Stimulated activated CD4-positive, alpha-beta T cell treated with anti-CD3 and anti-CD28 coated beads, Interleukin-2, amount 100 ng/mL, for 24 hours (primary cell): ENCODE data around the gene RPL23.
A peak's percentile ranks its signal among the peaks of the same experiment; 100 is the strongest.

Source experiments
- DNase-seq, 2 donors: peaks; one replicate each; pipeline ENCODE4 v3.0.0-alpha.2; 2020

Gene RPL23

DNA sequence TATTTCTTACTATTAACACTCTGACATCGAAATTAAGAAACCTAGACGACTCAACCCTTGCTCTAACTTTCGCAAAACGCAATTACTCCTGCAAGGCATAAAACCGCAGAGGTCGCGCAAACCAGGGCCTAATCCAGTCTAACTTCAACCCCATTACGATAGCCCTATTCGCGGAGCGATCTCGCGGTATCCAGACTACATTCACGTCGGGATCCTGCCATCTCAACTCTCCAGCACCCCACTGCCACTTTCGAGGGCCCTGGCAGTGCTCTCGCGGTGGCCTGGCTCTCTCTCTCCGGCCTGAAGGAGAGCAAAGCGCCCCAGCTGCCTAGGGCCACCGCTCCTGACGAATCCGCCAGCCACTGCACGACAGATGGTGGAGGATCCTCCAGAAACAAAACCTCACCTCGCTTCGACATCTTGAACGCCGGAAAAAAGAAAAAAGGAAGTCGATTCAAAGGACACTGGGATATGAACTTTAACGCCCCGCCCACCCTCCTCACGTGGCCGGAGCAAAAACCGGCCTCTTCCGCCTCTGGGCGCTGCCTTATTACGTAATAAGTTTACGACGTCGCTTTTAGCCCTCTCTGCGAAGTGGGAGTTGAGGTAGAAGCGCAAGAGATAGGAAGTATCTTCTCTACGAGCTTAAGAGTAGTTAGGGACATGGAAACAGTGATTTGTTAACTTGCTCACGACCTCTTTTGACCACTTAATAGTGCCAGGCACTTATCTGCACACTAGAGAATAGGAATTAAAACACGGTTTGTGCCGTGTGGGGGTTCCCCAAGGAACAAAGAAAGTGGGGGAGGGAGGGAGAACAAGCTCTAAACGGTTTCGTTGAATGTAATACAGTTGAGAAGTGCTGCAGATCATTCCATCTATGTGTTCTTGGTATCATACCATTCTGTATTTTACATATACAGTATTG lies at the start of gene RPL23:
Gene RPL23, minus strand, starts transcription at position 430 of the 928 bp plus-strand sequence. Its CDS starts 11 bp downstream, at position 419.
- DNase-seq = peak; percentile 91 to 92

GRCh38 chr17:38900978-38901656 lies 47.6 kb upstream of the RPL23 start:
- DNase-seq = no peak

GRCh38 chr17:38899421-38899820 lies 45.9 kb upstream of the RPL23 start:
- no peak for DNase-seq

DNA sequence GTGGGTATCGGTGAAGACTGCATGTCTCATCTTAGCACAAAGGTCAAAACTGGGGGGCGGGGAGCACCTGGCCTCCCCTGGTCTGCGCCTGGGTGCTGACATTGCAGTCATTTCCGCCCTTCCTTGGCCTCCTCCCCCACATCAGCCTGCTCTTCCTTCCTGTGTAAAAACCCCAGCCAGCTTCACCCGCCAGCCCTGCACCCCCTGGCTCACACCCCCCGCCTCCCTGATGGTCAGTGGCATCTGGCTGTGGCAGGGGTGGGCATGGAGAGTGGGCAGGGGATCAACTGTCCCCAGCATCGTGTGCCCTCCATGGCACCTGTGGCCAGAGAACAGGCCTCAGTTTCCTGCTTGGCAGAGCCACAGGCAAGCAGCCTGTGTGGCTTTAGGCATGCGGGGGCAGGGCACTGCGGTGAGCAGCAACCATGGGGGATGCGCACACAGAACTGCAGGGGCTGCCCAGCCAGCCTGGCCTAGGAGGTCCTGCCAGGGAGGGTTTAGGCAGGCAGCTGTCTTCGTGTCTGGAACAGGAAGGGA lies 45.4 kb upstream of the RPL23 start:
- peak; percentile 87 to 88 for DNase-seq

GRCh38 chr17:38898291-38898679 lies 44.8 kb upstream of the RPL23 start:
- DNase-seq = peak; percentile 37 to 41

DNA sequence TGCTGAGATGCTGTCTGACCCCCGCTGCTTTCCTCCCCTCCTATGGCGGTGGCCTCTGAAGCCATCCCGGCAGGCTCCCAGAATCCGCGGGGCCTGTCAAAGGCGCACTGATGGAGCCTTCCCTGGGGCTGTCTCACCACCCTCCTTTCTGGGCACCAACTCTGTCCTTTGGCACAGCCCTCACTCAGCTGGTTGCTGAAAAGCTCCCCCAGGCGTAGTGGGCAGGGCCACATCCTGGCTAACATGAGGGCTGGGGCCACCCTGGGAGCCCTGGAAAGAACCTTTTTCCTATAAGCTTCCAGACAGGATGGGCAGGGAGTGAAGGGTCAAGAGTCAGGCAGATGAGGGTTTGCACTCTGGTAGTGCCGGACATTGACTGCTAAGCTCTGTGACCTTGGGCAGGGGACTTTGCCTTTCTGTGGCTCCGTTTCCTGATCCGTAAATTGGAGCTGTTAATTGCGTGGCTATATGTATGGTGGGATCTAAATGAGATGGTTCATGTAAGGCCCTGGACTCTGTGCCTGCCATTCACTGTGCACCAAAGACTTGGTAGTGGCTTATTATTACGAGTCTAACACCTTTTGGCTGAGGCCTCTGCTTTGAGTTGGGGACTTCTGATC lies 44.3 kb upstream of the RPL23 start:
- DNase-seq = no peak

- DNase-seq = no peak
These were observed 43.7 kb upstream of the RPL23 start for GRCh38 chr17:38897176-38897575.

DNA sequence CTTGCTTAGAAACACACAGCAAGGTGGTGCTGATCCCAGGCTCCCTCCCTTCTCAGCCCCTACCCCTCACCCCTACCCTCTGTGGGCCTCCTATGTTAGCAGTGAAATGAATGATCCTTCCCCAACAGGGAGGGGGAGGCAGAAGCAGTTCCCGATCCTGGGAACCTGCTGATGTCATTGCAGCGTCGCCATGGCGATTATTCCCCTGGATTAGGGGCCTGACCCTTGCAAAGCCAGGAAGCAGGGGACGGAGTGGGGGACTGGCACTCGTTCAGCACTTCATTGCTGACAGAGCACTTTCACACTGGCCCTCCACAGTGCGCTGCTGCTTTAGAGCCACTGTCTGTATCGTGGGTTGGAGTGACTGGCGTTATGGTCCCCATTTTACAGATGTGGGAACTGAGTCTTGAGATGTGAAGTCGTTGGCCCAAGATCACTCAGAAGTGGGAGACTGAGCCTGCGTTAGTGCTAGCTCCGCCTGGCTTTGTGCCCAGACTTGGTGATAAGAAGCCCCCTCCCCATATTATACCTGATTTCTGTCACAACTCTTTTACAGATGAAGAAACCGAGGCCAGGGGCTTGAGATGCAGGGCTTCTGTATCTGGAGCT lies 42.9 kb upstream of the RPL23 start:
- DNase-seq = no peak

- no peak for DNase-seq
These were observed 40.8 kb upstream of the RPL23 start for GRCh38 chr17:38894276-38894675.

GRCh38 chr17:38893607-38894006 lies 40.1 kb upstream of the RPL23 start:
- DNase-seq = peak in 1 of 2 donors; percentile 41

DNA sequence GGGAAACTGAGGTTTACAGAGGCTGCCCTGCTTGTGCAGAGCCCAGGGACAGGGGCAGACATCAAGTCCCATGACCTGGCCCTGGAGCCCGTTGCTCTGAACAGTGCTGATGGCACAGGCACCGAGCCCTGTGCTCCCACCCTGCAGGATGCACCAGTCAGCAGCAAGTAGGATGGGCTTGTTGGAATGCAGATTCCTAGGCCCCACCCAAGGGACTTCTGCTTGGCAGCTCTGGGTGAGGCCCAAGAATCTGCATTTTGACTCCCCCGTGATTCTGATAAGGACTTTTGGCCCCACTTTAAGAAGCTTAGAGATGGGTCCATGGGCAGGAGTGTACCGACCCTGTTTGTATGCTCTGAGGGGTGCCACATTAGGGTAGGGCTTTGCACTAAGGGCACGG lies 39.6 kb upstream of the RPL23 start:
- no peak for DNase-seq

DNA sequence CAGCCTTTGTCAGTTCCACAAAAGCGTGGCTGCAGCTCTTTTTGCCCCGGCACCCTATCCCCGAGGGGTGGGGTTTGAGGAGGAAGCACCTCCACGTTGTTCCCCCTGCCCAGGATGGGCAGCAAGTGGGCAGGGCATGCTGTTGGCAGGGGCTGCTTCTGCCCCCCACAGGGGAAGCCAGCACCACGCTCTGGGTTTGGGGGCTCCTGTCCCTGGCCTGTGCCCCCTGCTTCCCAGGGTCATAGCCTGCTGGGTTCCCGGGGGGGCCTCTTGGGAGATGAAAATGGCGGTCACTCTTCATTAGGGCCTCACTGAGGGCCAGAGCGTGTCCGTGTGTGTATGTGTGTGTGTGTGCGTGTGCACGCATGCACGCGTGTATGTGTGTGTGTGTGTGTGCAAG lies 39.1 kb upstream of the RPL23 start:
- no peak for DNase-seq

DNA sequence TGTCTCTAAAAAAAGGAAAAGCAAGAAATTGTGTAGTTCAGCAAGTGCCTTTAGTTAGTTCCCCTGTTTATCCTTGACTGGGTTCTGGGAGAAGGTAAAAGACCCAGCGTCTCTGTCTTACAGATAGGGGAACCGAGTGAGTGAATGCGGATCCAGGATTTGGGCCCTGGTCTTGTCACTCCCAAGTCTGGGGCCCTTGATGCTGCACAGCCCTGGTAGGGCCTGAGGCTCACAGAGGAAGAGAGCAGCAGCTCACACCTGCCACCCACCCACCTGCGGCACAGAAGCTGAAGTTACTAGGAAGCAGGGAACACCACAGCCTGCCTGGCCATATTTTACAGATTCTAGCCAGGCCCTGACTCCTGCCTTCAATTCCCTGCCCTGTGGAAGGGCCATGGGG lies 38.6 kb upstream of the RPL23 start:
- no peak for DNase-seq

GRCh38 chr17:38891441-38891840 lies 37.9 kb upstream of the RPL23 start:
- DNase-seq = no peak

DNA sequence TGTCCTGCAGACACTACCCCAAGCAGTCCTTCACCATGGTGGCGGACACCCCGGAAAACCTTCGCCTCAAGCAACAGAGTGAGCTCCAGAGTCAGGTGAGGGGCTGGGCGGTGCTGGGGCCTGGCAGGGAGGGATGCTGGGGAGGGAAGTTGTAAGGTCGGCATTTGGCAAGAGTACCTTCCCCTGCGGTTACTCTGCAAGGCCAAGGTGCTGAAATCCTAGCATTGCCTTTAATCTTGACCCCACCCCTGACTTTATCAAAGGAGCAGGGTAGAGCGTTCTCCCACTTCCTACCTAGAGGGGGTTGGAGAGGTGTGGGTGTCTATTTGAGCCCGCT lies 36.9 kb upstream of the RPL23 start:
- no peak for DNase-seq

DNA sequence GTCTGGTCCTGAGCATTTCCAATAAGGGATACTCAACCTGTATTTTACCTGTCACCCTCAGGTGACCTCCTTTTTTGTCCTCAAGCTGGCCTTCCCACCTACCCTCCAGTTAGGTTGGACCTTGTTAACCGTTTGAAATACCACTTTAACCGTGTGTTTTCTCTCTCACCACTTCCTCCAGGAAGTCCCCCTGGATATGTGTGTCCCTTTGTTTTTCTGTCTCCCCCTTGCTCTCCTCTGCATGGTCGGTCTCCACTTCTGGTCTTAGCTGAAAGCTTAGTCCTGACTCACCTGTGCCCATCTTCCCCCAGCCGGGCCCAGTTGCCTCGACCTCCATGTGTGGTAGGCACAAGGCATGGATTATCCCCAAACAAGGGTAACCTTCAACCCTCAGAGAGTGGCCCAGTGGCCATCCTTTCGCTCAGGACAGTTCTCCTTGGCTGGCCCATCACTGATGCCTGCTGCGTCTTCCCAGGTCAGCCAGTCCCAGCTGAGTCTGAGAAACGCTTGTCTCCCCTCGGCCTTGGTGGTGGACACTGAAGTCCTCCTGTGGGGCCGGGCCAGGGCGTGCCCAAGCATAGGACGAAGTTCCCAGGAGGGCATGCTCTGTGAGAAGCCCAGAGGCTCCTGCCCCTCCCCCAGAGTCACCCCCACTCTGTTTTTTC lies 36.4 kb upstream of the RPL23 start:
- DNase-seq = no peak

DNA sequence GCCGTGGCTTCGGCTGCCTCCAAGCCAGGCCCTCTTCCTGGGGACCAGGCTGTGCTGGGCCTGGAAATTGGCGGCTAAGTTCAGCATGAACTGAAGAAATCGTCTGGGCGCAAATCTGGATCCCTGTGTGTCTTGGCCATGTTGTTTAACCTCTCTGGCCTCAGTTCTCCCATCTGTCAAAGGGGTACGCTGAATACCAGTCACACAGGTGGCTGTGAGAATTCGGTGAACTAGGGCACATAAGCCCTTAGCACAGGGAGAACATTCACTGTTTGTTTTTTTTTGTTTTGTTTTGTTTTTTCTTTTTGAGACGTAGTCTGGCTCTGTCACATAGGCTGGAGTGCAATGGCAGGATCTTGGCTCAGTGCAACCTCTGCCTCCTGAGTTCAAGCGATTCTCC lies 35.3 kb upstream of the RPL23 start:
- DNase-seq = no peak

DNA sequence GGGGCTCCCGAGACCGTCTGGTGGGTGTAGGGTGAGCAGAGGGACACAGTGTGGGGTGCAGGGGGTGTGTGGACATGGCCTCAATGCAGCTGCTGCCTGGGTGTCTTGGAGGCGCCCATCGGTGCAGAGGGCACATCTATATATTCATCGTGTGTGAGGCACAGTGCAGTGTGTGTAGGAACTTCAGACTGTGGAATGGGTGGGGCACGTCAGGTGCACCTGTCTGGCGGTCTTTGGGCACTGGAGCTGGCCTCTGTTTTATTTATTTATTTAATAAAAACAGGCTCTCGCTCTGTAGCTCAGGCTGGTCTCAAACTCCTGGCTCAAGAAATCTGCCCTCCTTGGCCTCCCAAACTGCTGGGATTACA lies 33.1 kb upstream of the RPL23 start:
- no peak for DNase-seq

GRCh38 chr17:38885728-38886642 lies 32.5 kb upstream of the RPL23 start:
- DNase-seq = no peak

DNA sequence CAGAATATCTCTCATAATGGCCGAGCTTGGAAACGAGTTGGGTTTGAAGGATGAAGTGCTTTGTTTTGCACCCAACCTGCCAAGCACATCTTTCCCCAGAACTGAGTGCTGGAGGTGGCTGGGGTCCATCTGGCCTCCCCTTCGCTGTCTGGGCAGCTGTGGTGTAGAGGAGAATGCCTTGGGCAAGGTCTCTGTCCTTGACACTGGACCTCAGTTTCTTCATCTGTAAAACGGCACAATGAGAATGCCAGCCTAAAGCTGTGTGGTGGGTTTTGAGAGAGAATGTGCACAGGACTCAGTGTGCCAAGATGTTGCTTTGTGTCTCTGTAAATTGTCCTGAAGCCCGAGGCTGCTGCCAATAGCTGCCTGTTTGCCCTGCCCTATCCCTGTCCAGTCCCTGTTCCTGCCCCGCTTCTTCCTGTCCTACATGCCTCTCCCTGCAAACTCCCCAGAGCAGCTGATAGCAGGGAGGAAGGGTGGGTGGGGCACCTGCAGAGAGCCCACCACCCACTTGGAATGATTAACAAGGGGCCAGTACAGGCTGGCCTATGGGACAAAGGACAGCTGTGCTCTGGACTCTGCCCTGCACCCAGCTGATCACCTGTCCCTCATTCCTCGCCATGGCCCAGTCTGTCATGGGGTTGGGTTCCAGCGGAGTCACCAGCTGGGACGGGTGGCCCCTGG lies 31.7 kb upstream of the RPL23 start:
- no peak for DNase-seq
